Measurements from ENCODE around the gene MRPS2. TPM values are rescaled to one million over a fixed set of nuclear protein-coding genes. Genes with fewer than 3 reads are reported as not detected.

MRPS2 gene
- total and polyA plus RNA-seq, 9 of the 15 experiments (the other 6 are each of a cell fraction or from before 2014, with no cell fraction given) = 8.0 to 167 (median 81.3) TPM

- TF ChIP-seq, protein P1, sequence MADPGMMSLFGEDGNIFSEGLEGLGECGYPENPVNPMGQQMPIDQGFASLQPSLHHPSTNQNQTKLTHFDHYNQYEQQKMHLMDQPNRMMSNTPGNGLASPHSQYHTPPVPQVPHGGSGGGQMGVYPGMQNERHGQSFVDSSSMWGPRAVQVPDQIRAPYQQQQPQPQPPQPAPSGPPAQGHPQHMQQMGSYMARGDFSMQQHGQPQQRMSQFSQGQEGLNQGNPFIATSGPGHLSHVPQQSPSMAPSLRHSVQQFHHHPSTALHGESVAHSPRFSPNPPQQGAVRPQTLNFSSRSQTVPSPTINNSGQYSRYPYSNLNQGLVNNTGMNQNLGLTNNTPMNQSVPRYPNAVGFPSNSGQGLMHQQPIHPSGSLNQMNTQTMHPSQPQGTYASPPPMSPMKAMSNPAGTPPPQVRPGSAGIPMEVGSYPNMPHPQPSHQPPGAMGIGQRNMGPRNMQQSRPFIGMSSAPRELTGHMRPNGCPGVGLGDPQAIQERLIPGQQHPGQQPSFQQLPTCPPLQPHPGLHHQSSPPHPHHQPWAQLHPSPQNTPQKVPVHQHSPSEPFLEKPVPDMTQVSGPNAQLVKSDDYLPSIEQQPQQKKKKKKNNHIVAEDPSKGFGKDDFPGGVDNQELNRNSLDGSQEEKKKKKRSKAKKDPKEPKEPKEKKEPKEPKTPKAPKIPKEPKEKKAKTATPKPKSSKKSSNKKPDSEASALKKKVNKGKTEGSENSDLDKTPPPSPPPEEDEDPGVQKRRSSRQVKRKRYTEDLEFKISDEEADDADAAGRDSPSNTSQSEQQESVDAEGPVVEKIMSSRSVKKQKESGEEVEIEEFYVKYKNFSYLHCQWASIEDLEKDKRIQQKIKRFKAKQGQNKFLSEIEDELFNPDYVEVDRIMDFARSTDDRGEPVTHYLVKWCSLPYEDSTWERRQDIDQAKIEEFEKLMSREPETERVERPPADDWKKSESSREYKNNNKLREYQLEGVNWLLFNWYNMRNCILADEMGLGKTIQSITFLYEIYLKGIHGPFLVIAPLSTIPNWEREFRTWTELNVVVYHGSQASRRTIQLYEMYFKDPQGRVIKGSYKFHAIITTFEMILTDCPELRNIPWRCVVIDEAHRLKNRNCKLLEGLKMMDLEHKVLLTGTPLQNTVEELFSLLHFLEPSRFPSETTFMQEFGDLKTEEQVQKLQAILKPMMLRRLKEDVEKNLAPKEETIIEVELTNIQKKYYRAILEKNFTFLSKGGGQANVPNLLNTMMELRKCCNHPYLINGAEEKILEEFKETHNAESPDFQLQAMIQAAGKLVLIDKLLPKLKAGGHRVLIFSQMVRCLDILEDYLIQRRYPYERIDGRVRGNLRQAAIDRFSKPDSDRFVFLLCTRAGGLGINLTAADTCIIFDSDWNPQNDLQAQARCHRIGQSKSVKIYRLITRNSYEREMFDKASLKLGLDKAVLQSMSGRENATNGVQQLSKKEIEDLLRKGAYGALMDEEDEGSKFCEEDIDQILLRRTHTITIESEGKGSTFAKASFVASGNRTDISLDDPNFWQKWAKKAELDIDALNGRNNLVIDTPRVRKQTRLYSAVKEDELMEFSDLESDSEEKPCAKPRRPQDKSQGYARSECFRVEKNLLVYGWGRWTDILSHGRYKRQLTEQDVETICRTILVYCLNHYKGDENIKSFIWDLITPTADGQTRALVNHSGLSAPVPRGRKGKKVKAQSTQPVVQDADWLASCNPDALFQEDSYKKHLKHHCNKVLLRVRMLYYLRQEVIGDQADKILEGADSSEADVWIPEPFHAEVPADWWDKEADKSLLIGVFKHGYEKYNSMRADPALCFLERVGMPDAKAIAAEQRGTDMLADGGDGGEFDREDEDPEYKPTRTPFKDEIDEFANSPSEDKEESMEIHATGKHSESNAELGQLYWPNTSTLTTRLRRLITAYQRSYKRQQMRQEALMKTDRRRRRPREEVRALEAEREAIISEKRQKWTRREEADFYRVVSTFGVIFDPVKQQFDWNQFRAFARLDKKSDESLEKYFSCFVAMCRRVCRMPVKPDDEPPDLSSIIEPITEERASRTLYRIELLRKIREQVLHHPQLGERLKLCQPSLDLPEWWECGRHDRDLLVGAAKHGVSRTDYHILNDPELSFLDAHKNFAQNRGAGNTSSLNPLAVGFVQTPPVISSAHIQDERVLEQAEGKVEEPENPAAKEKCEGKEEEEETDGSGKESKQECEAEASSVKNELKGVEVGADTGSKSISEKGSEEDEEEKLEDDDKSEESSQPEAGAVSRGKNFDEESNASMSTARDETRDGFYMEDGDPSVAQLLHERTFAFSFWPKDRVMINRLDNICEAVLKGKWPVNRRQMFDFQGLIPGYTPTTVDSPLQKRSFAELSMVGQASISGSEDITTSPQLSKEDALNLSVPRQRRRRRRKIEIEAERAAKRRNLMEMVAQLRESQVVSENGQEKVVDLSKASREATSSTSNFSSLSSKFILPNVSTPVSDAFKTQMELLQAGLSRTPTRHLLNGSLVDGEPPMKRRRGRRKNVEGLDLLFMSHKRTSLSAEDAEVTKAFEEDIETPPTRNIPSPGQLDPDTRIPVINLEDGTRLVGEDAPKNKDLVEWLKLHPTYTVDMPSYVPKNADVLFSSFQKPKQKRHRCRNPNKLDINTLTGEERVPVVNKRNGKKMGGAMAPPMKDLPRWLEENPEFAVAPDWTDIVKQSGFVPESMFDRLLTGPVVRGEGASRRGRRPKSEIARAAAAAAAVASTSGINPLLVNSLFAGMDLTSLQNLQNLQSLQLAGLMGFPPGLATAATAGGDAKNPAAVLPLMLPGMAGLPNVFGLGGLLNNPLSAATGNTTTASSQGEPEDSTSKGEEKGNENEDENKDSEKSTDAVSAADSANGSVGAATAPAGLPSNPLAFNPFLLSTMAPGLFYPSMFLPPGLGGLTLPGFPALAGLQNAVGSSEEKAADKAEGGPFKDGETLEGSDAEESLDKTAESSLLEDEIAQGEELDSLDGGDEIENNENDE (IDR thresholded peaks at IDR 0.05; ENCODE audit: low read depth, low read length) = no peak
- TF ChIP-seq XRCC3 (IDR thresholded peaks at IDR 0.05) (no peak), ZNF778 (CRISPR knock-in tag; IDR thresholded peaks at IDR 0.05) (no peak), SRSF3 (IDR thresholded peaks at IDR 0.05; ENCODE audit: insufficient read depth, low read length) (no peak), CBX1 (IDR thresholded peaks at IDR 0.05; ENCODE audit: low read depth) (no peak), PML (IDR thresholded peaks at IDR 0.05; ENCODE audit: low read length) (no peak), KLF10 (CRISPR knock-in tag; IDR thresholded peaks at IDR 0.05) (no peak), ZNF263 (CRISPR knock-in tag; IDR thresholded peaks at IDR 0.05; ENCODE audit: borderline replicate concordance) (peak; percentile 81), ARID1B (IDR thresholded peaks at IDR 0.05) (no peak), ZNF639 (CRISPR knock-in tag; conservative IDR thresholded peaks at IDR 0.05 in 1 of 2, IDR thresholded peaks at IDR 0.05 in 1 of 2) (no peak), CBX5 (IDR thresholded peaks at IDR 0.05; ENCODE audit: borderline replicate concordance, low read depth) (no peak), CCNT2 (IDR thresholded peaks at IDR 0.05; ENCODE audit: borderline replicate concordance, extremely low read depth, insufficient read length, low read depth, low read length) (no peak)
Measured at GRCh38 chr9:135499326-135500070, 984 bp upstream of the MRPS2 start (continued).
